ENCODE results near the gene GSTO2.

Gene GSTO2

DNA sequence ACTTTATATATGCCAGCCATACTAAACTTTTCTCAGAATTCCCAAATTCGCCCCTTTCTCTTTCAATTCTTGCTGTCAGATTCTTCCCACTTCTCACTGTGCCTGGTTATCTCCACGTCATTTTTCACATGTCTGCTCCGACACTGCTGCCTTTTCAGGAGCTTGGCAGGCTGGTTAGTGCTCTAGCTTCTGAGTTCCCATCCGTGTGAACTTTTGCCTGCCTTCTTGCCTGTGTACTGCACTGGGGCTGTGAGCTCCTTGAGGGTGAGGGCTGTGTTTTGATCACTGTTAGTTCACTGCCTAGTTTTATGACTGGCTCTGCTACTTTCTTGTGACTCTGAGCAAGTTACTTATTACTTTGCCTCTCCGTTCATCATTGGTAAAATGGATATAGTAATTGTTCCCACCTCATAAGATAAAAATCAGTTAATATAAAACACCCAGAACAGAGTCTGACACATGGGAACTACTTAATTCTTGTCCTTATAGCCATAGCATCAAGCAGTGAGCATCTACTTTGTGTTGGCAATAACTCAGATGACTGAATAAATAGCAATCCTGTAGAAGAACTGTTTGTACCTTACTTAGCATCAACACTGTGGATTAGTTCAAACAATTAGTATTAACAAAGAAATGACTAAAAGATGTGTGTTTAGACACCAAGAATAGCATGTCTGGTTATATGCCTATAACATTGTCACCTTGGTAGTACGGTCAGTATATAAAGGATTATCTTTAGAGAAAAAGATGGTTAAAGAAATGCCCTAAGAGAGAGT, 8.8 kb upstream of the GSTO2 start:
- TF ChIP-seq, protein P1, sequence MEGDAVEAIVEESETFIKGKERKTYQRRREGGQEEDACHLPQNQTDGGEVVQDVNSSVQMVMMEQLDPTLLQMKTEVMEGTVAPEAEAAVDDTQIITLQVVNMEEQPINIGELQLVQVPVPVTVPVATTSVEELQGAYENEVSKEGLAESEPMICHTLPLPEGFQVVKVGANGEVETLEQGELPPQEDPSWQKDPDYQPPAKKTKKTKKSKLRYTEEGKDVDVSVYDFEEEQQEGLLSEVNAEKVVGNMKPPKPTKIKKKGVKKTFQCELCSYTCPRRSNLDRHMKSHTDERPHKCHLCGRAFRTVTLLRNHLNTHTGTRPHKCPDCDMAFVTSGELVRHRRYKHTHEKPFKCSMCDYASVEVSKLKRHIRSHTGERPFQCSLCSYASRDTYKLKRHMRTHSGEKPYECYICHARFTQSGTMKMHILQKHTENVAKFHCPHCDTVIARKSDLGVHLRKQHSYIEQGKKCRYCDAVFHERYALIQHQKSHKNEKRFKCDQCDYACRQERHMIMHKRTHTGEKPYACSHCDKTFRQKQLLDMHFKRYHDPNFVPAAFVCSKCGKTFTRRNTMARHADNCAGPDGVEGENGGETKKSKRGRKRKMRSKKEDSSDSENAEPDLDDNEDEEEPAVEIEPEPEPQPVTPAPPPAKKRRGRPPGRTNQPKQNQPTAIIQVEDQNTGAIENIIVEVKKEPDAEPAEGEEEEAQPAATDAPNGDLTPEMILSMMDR (conservative IDR thresholded peaks at IDR 0.05), result no peak
- H3K27ac ChIP-seq, result no peak overlapping the region

DNA sequence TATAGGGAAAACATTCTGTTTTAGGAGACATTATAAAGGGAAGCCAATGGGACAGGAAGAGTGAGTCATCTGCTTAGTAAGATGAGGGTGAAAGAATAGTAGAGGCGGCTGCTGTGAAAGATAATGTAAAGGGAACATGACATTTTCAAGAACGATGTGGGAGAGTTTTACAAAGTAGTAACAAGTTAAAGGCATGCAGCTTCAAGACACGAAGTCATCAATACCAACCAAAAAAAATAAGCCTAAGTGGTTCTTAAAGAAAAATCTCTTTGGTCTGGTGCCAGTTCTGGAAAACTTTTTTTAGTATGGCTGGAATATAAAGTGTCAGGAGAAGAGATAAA, 8.2 kb upstream of the GSTO2 start:
- no peak overlapping the region for H3K27ac ChIP-seq
- TF ChIP-seq, protein P1 (conservative IDR thresholded peaks at IDR 0.05), result no peak

DNA sequence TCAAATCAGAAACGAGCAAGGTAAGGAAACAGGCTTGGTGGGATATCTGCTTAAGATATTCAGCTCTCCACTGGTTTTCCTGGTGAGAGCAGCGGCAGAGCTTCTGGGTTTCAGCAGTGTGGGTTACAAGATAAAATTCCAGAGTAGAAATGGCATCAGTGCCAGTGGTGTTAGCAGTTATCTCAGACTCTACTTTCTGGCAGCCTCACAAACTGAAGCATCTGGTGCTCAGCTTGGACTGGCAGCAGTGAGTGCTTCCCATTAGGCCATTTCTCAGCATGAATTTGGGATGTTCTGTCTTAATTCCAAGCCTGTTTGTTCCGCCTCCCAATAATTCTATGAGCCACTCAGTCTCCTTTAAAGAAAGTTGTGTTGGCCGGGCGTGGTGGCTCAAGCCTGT, 6.9 kb upstream of the GSTO2 start:
- TF ChIP-seq, protein P1 (conservative IDR thresholded peaks at IDR 0.05), result no peak
- no peak overlapping the region for H3K27ac ChIP-seq

DNA sequence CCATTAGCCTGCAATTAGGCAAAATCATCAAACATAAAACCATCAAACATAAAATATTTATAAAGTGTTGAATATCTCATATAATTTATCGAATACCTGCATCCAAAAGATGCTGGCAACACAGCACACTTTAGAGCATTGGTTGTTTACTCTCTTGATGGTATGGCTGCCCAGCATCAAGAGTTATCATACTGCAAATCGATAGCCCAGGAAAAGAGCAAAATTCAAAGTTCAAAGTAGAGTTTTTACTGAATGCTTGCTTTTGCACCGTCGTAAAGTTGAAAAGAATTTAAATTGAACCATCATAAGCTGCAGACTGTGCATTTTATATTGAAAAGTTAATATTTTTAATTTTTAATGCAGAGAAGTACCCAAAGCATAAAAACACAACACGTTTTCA, 4.2 kb upstream of the GSTO2 start:
- TF ChIP-seq, protein P1 (conservative IDR thresholded peaks at IDR 0.05), result no peak
- H3K27ac ChIP-seq, result no peak overlapping the region

DNA sequence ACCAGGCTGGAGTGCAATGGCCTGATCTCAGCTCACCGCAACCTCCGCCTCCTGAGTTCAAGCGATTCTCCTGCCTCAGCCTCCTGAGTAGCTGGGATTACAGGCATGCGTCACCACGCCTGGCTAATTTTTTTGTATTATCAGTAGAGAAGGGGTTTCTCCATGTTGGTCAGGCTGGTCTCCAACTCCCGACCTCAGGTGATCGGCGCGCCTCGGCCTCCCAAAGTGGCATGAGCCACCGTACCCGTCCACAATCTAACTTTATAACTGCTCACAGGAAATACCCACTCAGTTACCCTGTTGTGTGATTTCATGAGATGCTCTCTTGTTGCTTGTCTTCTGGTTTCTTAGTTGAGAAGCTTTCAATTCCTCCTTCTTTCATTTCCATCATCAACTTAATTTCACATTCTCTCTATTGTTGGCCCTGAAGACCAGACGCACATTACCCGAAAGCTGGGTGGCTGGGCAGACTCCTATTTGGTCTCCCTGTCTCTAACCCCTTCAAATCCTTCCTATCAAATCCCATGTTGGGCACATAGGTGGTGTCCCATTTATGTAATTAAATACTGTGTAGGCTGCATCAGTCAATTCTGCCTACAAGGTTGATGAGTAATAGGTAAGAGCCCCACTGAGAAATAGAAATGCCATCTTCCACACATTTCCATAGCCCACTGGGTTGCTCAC, 1.1 kb upstream of the GSTO2 start:
- TF ChIP-seq, protein P1 (conservative IDR thresholded peaks at IDR 0.05), result no peak
- H3K27ac ChIP-seq, result no peak overlapping the region; the same call in 1 of the 2 replicates

DNA sequence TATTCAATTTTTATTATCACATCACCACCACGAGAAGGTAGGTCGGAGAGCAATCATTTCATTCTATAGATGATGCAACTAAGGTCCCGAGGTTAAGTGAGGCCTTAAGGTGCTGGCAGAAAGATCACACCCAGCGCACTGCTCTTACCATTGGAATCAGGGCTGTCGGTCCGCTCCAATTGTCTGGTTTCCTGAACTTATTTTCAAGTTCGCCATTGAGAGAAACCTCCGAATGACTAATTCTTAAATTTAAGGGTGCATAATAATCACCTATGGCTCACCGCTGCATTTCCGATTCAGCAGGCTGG, 625 bp upstream of the GSTO2 start:
- TF ChIP-seq, protein P1 (conservative IDR thresholded peaks at IDR 0.05), result no peak
- H3K27ac ChIP-seq, result peak overlapping the region; percentile 72; the same call in 1 of the 2 replicates

DNA sequence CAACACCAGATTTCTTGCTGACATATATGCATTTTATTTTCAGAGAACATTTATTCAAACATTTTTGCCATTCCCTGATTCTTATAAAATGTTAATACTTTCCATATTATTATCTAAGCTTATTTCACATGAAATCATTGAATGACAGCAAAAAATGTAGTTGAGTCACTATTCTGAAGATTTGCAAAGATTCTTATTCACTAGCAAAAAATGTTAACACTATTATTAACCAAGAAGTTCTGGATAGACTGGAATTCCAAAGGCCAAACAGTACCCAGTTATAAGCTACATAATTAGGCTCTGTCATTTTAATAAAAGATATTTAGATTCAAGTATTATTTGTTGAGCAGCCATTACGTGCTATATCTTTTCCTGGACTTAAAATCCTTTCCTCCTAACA, 4.3 kb downstream of the GSTO2 start:
- no peak overlapping the region for H3K27ac ChIP-seq
- TF ChIP-seq, protein P1 (conservative IDR thresholded peaks at IDR 0.05), result no peak

All from VCaP (cell line).